ENCODE measurements around the gene EPS8L1.
A peak's percentile ranks its signal among the peaks of the same experiment; 100 is the strongest.

DNA sequence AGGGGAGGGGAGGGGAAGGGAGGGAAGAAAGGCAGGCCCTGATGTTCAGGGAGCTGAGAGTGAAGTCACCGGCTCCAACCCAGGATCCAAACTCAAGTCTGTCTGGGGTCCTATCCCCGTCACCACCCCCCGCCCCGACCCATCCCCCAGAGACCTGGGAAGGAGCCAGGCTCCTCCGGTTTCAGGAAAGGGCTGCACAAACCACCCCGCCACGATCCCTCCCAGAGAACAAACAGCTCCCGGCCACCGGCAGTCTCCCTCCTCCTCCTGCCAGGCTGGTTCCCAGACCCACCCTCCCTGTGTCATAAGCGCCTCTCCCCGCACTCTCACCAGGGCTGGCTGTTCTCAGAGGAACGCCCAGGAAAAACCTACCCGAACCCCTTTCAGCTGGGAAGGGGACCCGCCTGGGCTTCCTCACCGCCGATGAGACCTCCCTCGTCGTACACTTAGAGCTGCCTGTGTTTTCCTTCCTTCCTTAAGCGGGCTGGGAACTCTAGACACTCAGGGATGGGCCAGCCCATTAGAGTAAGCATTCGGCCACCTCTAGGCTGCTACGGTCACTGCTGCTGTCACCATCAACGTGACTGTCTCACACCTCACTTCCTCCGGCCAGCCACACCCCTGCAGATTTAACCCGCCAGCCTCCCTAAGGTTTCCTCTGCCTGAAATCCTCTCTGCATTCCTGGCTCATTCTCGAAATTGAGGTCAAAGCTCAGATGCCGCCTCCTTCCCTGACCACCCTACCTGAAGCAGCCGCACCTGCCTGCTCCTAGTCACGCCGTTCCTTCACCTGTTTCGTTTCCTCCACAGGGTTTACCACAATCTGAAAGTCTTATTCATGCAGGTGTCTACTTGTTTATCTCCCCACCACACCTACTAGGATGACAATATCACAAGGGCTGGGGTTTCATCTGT, 6.5 kb upstream of the EPS8L1 start:
- TF ChIP-seq CEBPB (IDR thresholded peaks at IDR 0.05; ENCODE audit: low read depth) (no peak), EGR1 (IDR thresholded peaks at IDR 0.05; ENCODE audit: low read depth) (no peak), POLR2AphosphoS5 (IDR thresholded peaks at IDR 0.05; ENCODE audit: low read depth, low read length) (peak; percentile 60), EZH2 (IDR thresholded peaks at IDR 0.05) (no peak), POLR2A (IDR thresholded peaks at IDR 0.05; ENCODE audit: borderline replicate concordance, extremely low read depth, insufficient read depth, insufficient read length) (no peak), EZH2phosphoT487 (IDR thresholded peaks at IDR 0.05; ENCODE audit: borderline replicate concordance) (no peak), ZFX (IDR thresholded peaks at IDR 0.05) (no peak), JUND (IDR thresholded peaks at IDR 0.05) (no peak), ELF1 (IDR thresholded peaks at IDR 0.05; ENCODE audit: borderline replicate concordance, low read depth) (no peak)
- TF ChIP-seq, protein P1, sequence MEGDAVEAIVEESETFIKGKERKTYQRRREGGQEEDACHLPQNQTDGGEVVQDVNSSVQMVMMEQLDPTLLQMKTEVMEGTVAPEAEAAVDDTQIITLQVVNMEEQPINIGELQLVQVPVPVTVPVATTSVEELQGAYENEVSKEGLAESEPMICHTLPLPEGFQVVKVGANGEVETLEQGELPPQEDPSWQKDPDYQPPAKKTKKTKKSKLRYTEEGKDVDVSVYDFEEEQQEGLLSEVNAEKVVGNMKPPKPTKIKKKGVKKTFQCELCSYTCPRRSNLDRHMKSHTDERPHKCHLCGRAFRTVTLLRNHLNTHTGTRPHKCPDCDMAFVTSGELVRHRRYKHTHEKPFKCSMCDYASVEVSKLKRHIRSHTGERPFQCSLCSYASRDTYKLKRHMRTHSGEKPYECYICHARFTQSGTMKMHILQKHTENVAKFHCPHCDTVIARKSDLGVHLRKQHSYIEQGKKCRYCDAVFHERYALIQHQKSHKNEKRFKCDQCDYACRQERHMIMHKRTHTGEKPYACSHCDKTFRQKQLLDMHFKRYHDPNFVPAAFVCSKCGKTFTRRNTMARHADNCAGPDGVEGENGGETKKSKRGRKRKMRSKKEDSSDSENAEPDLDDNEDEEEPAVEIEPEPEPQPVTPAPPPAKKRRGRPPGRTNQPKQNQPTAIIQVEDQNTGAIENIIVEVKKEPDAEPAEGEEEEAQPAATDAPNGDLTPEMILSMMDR (IDR thresholded peaks at IDR 0.05 in 2 of 3, conservative IDR thresholded peaks at IDR 0.05 in 1 of 3; ENCODE audit: borderline replicate concordance in 1 of 3, insufficient read depth in 1 of 3, low read depth in 2 of 3, low read length in 2 of 3): no peak
- TF ChIP-seq, protein P2, sequence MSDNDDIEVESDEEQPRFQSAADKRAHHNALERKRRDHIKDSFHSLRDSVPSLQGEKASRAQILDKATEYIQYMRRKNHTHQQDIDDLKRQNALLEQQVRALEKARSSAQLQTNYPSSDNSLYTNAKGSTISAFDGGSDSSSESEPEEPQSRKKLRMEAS (IDR thresholded peaks at IDR 0.05): peak; percentile 82
- TF ChIP-seq, protein P3, sequence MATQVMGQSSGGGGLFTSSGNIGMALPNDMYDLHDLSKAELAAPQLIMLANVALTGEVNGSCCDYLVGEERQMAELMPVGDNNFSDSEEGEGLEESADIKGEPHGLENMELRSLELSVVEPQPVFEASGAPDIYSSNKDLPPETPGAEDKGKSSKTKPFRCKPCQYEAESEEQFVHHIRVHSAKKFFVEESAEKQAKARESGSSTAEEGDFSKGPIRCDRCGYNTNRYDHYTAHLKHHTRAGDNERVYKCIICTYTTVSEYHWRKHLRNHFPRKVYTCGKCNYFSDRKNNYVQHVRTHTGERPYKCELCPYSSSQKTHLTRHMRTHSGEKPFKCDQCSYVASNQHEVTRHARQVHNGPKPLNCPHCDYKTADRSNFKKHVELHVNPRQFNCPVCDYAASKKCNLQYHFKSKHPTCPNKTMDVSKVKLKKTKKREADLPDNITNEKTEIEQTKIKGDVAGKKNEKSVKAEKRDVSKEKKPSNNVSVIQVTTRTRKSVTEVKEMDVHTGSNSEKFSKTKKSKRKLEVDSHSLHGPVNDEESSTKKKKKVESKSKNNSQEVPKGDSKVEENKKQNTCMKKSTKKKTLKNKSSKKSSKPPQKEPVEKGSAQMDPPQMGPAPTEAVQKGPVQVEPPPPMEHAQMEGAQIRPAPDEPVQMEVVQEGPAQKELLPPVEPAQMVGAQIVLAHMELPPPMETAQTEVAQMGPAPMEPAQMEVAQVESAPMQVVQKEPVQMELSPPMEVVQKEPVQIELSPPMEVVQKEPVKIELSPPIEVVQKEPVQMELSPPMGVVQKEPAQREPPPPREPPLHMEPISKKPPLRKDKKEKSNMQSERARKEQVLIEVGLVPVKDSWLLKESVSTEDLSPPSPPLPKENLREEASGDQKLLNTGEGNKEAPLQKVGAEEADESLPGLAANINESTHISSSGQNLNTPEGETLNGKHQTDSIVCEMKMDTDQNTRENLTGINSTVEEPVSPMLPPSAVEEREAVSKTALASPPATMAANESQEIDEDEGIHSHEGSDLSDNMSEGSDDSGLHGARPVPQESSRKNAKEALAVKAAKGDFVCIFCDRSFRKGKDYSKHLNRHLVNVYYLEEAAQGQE (IDR thresholded peaks at IDR 0.05; ENCODE audit: low read depth): no peak
- TF ChIP-seq, protein P4, sequence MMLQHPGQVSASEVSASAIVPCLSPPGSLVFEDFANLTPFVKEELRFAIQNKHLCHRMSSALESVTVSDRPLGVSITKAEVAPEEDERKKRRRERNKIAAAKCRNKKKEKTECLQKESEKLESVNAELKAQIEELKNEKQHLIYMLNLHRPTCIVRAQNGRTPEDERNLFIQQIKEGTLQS (IDR thresholded peaks at IDR 0.05): no peak

Data from HCT116 (cell line).